Stimulated activated naive CD4-positive, alpha-beta T cell (primary cell): Measurements from ENCODE around the gene CDYL2.
A peak's percentile ranks its signal among the peaks of the same experiment; 100 is the strongest.

ENCODE experiments used
- DNase-seq, 6 experiments: peaks; one replicate each; lab custom pipeline; 2025; lab: John Stamatoyannopoulos, UW

The CDYL2 gene

DNA sequence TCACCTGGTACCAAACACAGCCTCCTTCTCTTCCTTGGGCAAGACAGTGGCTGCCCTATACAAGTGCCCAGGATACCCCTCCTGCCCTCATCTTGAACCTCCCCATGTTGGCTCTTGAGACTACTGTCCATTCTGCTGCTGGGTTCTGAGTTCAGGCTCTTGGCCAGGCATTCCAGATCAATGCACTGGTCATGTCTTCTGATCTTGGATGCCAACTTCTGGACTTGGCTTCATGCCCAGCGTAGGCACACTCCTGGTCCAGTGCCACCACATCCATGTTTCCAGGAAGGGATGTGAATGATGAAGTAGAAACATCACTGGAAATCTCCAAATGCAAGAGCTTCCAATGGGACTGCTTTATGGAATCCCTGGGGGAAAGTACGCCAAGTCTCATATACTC is 212.1 kb downstream of the CDYL2 start:
- no peak for DNase-seq

GRCh38 chr16:80591071-80591915 is 213.1 kb downstream of the CDYL2 start:
- peak in 3 of 6 experiments; percentile 67 to 80 (median 77) for DNase-seq

DNA sequence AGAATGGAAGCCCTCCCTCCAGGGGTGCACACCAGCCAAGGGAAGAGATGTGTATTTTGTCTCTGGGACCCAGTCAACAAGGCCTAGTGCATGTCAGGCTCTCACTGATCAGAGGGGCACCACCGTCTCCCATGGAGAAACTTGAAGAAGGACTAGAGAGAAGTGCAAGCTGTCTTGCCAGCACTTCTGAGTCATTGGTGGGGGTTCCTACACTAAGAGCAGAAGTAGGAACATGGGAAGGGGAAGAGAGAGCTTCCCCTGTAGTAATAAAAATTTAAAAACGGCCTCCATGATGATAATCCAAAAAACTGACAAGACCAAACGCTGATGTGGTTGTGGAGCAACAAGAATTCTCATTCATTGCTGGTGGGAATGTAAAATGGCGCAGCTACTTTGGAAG is 217.3 kb downstream of the CDYL2 start:
- DNase-seq, result no peak

DNA sequence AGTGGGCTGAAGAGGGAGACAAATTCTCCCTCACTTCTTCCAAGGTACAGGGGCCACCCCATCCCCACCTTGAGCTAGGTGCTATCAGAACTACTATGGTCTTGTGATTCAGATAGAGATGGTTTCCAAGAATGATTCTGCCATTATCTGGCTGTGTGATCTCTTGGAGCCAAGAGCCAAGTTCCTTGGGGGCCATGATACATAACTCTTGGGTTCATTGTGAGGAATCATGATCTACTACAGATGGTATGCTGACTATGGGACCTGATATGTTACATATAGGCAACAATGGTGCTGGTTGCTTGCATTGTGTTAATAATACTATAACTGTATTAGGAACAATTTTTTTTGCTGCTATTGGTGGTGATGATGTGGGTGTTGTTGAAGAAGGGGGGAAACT is 217.9 kb downstream of the CDYL2 start:
- no peak for DNase-seq

DNA sequence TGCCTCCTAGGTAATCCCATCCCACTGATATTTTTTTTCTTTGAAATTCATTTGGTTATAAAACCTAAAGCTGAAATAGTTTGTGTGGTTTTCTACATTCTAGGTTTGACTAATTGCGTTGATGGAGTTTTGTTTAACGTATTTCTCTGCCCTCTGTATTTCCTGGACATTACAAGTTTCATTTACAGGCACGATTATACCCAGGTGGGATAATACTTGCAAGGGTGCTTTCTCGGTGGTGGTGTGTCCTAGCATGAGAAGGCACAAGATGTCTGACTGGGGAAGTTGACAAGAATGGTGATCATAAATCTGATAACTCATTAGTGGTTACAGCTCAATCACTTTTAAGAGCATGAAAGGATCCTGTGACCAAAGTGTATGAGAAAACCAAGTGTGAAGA is 218.6 kb downstream of the CDYL2 start:
- DNase-seq, result no peak

- no peak for DNase-seq
These were observed 220.9 kb downstream of the CDYL2 start for GRCh38 chr16:80583466-80583865.

DNA sequence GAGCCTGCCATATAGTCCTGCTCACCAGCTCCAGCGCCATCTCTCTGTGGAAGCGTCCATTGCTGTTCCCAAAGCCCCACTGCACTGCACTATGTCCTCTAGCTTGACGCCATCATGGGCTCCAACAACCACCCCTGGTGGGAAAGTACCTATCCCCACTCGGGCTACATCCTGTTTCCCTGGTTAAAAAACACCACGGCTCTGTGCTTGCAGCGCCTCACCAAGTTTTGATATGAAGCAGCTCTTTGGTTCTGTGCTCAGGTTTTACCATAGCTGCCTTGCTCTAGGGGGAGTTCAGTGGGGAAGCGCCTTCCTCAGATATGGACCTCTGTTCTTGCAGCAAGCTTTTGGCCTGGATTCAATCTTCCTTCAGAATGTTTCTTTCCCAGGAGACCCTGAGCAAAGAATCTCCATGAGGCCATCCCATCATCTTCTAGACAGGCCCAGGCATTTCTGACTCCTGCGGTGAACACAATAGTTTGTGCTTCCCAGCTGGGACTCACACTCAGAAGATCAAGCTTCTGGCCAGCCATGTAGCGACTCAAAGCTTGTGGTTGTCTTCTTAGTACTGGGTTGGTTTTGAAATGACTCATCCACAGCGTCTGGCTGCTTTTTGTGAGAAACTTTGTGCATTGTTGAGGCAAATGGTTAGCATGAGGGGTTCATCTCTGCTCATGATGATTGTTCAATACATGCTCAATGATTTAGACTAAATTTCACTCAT is 224.1 kb downstream of the CDYL2 start:
- peak in 5 of 6 experiments; percentile 3 to 60 (median 25) for DNase-seq

GRCh38 chr16:80577485-80578280 is 226.7 kb downstream of the CDYL2 start:
- no peak for DNase-seq

DNA sequence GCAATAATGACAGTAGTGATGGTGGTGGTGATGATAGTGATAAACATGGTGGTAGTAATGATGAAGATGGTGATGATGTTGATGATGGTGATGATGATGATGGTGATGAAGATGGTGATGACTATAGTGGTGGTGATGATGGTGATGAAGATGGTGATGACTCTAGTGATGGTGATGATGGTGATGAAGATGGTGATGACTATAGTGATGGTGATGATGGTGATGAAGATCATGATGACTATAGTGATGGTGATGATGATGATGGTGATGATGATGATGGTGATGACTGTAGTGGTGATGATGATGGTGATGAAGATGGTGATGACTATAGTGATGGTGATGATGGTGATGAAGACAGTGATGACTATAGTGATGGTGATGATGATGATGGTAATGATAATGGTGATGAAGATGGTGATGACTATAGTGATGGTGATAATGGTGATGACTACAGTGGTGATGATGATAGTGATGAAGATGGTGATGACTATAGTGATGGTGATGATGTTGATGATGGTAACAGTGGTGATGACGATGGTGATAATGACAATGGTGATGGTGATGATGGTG is 228.0 kb downstream of the CDYL2 start:
- DNase-seq, result no peak

GRCh38 chr16:80573700-80574120 is 230.7 kb downstream of the CDYL2 start:
- DNase-seq, result no peak

DNA sequence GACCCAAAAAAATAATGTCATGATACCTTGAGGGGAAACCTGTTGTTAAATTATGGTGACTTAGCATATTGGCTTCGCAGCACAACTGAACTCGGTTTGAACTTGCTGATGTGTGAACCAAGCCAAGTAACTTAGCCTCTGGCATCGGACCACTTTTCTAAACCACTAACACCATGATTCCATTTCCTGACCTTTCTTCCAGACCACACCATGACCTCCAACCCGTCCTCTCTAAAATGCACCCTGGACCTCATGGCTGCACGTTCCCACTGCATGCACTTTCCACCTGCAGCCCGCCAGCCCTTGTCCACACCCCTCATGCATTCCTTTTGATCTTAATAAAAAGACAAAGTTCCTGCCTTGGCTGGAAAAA is 234.3 kb downstream of the CDYL2 start:
- DNase-seq, result no peak

- DNase-seq, result no peak
These were observed 234.8 kb downstream of the CDYL2 start for GRCh38 chr16:80569440-80570105.

- DNase-seq, result peak in 3 of 6 experiments; percentile 17 to 35 (median 21)
These were observed 240.0 kb downstream of the CDYL2 start for GRCh38 chr16:80564394-80564793.

GRCh38 chr16:80563066-80563465 is 241.3 kb downstream of the CDYL2 start:
- DNase-seq, result no peak

- no peak for DNase-seq
These were observed 245.0 kb downstream of the CDYL2 start for GRCh38 chr16:80559369-80559768.

DNA sequence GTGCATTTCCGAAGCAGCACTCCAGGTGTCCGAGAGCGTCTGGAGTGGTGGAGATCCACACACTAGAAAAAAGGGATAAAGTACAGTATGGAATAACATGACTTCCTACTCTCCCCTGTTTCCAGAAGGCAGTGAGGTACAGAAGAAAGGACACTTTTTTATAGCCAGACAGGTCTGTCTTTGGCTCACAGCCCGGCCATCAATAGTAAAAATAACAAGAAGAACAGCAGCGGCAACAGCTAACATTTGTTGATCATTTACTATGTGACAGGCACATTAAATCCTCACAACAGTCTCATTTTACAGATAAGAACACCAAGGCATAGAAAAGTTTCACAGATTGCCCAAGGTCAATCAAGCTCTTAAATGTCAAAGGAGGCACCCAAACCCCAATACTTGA is 247.4 kb downstream of the CDYL2 start:
- no peak for DNase-seq

DNA sequence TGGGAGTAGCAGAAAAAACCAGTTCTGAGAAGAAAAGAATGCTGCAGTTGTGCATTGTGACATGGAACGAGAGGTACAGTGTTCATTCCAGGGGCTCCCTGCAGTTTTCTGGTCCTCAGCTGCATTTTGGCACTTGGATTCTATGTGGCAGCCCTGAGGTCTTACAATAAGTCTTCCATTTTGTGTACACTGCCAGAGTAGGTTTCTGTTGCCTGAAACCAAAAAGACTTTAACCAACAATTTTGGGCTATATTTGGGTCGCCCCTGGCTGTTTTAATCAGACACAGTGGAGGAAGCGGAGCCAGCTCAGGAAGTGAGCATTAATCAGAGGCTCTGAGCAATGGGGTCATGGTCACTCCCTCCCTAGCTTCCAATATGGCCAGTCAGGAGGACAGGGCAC is 247.9 kb downstream of the CDYL2 start:
- DNase-seq, result no peak

GRCh38 chr16:80554033-80554432 is 250.4 kb downstream of the CDYL2 start:
- no peak for DNase-seq

DNA sequence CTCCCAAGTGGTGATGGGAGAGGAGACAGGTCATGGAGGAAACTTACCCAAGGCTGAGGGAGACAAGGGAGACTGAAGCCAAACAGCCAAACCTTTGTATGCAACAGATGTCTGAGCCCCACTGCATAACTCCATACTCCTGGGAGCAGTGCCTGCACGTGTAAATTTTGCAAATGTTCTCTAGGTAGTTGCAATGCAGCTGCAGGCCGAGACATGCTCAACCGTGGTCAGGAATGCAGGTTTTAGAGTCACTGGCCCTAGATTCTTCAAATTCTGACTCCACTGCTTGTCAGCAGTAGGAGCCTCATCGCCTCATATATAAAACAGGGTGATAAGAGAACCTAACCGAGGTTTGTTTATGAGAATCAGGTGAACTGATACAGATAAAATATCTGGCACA is 252.1 kb downstream of the CDYL2 start:
- DNase-seq, result no peak
